Stimulated activated naive CD8-positive, alpha-beta T cell treated with anti-CD3 and anti-CD28 coated beads, Interleukin-15, Interleukin-2, amounts not matched to agents 100 U/mL and 50 U/mL, for 24 hours (primary cell): ENCODE results near the gene LRRC9.
"Not testable (repeated sequence)": the region's sequence is repeated elsewhere in the genome, so short reads cannot be mapped to it uniquely, and the experiment has no call there.

Experiments
- ATAC-seq: fragments of 150-1000 bp; cut with Tn5 transposase; one replicate; pipeline ENCODE4 v1.10.0; 2021
- DNase-seq: peaks from one replicate; pipeline ENCODE4 v3.0.0; 2021

Gene LRRC9

GRCh38 chr14:60064491-60065072 lies 144.6 kb downstream of the LRRC9 start:
- no peak for DNase-seq
- ATAC-seq: no peak

GRCh38 chr14:60067882-60068281 lies 147.9 kb downstream of the LRRC9 start:
- DNase-seq (no peak), ATAC-seq (no peak)

- no peak for DNase-seq
- no peak for ATAC-seq
Measured at GRCh38 chr14:60079723-60080122, 159.8 kb downstream of the LRRC9 start.

- DNase-seq: no peak
- ATAC-seq: no peak
Measured at GRCh38 chr14:60085085-60085484, 165.1 kb downstream of the LRRC9 start.

GRCh38 chr14:60085693-60086092 lies 165.7 kb downstream of the LRRC9 start:
- ATAC-seq: no peak
- no peak for DNase-seq

- DNase-seq: no peak
- ATAC-seq: no peak
Measured at GRCh38 chr14:60087668-60088067, 167.7 kb downstream of the LRRC9 start.

- ATAC-seq (no peak), DNase-seq (no peak)
Measured at GRCh38 chr14:60089221-60089620, 169.3 kb downstream of the LRRC9 start.

- ATAC-seq (no peak), DNase-seq (peak; percentile 21)
Measured at GRCh38 chr14:60090864-60091519, 171.0 kb downstream of the LRRC9 start.

- DNase-seq (peak; percentile 90), ATAC-seq (peak; percentile 97)
Measured at GRCh38 chr14:60091550-60092525, 171.9 kb downstream of the LRRC9 start, which contains the start of gene PCNX4. Gene PCNX4, plus strand, starts transcription at chr14:60091923. Its CDS starts 15,716 bp downstream, at chr14:60107639.

GRCh38 chr14:60092526-60092920 lies 172.6 kb downstream of the LRRC9 start:
- ATAC-seq (no peak), DNase-seq (peak; percentile 14)

- ATAC-seq (no peak), DNase-seq (no peak)
Measured at GRCh38 chr14:60093080-60093479, 173.1 kb downstream of the LRRC9 start.

- no peak for DNase-seq
Measured at GRCh38 chr14:60093606-60094005, 173.7 kb downstream of the LRRC9 start.

GRCh38 chr14:60094306-60094897 lies 174.5 kb downstream of the LRRC9 start:
- DNase-seq (peak; percentile 19), ATAC-seq (peak; percentile 24)

More at GRCh38 chr14:60093606-60094005, 173.7 kb downstream of the LRRC9 start:
- ATAC-seq: no peak

GRCh38 chr14:60095231-60095630 lies 175.3 kb downstream of the LRRC9 start:
- ATAC-seq: no peak
- DNase-seq: no peak

GRCh38 chr14:60095781-60096450 lies 176.0 kb downstream of the LRRC9 start:
- ATAC-seq (no peak), DNase-seq (no peak)

GRCh38 chr14:60097974-60098373 lies 178.0 kb downstream of the LRRC9 start:
- DNase-seq (no peak), ATAC-seq (no peak)

GRCh38 chr14:60099855-60100254 lies 179.9 kb downstream of the LRRC9 start:
- not testable (repeated sequence) for DNase-seq

GRCh38 chr14:60101786-60102185 lies 181.8 kb downstream of the LRRC9 start:
- no peak for DNase-seq
- ATAC-seq: no peak

More at GRCh38 chr14:60099855-60100254, 179.9 kb downstream of the LRRC9 start:
- ATAC-seq: not testable (repeated sequence)

- no peak for DNase-seq
- ATAC-seq: no peak
Measured at GRCh38 chr14:60102389-60102788, 182.4 kb downstream of the LRRC9 start.

GRCh38 chr14:60106339-60106738 lies 186.4 kb downstream of the LRRC9 start:
- ATAC-seq: no peak
- DNase-seq: no peak

GRCh38 chr14:60107477-60107876 lies 187.5 kb downstream of the LRRC9 start:
- ATAC-seq (no peak), DNase-seq (no peak)

- no peak for ATAC-seq
- DNase-seq: no peak
Measured at GRCh38 chr14:60111732-60112131, 191.8 kb downstream of the LRRC9 start.
